ENCODE data around the gene MTUS2.

Gene MTUS2

GRCh38 chr13:29065142-29065541, 245.0 kb downstream of the MTUS2 start:
- H3K4me3 ChIP-seq (ENCODE audit: low read depth, low read length) = no peak overlapping the region
- DNase-seq (ENCODE audit: low read depth) = no peak
- TF ChIP-seq, protein P1, sequence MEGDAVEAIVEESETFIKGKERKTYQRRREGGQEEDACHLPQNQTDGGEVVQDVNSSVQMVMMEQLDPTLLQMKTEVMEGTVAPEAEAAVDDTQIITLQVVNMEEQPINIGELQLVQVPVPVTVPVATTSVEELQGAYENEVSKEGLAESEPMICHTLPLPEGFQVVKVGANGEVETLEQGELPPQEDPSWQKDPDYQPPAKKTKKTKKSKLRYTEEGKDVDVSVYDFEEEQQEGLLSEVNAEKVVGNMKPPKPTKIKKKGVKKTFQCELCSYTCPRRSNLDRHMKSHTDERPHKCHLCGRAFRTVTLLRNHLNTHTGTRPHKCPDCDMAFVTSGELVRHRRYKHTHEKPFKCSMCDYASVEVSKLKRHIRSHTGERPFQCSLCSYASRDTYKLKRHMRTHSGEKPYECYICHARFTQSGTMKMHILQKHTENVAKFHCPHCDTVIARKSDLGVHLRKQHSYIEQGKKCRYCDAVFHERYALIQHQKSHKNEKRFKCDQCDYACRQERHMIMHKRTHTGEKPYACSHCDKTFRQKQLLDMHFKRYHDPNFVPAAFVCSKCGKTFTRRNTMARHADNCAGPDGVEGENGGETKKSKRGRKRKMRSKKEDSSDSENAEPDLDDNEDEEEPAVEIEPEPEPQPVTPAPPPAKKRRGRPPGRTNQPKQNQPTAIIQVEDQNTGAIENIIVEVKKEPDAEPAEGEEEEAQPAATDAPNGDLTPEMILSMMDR (conservative IDR thresholded peaks at IDR 0.05; ENCODE audit: low read depth, low read length) = no peak

DNA sequence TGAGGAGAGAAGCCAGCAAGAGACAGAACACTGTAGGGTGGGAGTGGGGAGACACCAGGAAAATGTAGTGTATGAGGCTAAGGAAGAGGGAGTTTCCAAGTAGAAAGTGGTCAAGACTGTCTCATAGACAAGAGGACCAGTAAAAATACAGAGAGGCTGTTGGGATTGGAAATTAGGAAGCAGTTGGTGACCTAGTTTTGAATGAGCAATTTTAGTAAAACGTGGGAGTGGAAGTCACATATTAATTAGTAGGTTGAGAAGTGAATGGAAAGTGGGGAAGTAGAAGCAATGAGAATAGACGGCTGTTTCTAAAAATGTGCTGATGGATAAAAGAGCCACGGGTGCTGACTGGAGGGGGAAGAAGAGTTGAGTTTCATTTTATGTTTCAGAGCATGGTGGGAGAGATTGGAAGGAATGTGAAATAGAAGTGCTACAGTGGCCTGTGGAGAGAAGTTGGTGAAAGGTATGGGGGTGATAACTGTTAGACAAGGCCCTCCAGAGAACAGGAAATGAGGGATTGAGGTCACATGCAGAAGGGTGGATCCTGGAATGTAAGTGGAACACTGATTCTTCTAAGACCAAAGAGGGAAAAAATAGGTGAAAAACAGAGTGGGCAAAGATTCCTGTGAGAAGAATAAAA, 247.3 kb downstream of the MTUS2 start:
- no peak for DNase-seq (ENCODE audit: low read depth)
- TF ChIP-seq, protein P1 (conservative IDR thresholded peaks at IDR 0.05; ENCODE audit: low read depth, low read length) = no peak
- no peak overlapping the region for H3K4me3 ChIP-seq (ENCODE audit: low read depth, low read length)

DNA sequence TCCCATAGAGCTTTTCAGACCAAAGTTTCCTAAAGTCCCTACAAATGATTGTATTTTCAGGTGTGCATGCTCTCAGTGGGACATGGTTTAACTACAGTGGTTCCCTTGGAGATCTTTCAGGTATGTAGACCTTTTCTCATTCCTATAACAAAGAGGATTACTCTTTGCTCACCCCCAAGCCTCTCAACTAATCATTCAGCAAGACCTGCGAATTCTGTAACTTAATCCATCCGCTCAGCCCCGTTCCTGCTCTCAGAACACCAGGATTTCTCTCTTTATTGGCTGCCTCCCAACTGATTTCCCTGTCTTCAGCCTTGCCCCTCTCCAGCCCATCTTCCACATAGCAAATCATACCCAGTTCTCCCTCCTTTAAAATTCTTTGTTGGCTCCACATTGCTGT, 253.6 kb downstream of the MTUS2 start:
- DNase-seq (ENCODE audit: low read depth) = no peak
- TF ChIP-seq, protein P1 (conservative IDR thresholded peaks at IDR 0.05; ENCODE audit: low read depth, low read length) = no peak
- H3K4me3 ChIP-seq (ENCODE audit: low read depth, low read length) = no peak overlapping the region

DNA sequence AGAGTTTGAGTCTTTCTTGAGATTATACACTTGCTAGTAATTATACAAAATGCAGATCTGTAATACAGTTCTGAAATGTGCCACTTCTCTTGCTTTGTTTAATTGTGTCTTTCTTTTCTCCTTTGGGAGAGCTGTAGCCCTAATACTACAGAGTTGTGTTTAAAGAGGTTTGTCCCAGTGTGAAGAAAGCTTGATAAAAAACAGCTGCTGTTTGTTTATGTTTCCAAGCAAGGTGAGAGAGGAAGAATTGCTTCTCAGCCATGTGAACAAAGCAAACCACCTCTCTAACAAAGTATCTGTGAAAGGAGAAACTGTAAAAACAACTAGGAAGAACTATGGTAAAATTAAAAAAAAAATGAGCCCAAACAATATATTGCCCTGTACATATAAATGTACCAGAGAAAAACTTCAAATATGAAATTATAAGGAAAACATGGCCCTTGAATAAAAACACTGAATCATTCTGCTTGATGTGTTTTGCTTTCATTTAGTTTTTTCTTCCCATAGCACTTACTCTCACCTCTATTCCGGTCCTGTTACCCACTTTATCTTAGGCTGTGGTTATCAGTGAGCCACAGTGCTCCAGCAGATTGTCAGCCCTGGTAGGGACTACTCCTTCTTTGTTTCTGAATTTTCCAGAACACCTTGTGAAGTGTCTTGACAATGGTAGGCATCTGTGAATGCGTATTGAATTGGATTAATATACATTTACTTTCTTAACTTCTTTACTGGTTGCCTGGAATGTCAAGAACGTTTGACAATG, 257.1 kb downstream of the MTUS2 start:
- H3K4me3 ChIP-seq (ENCODE audit: low read depth, low read length) = no peak overlapping the region
- TF ChIP-seq, protein P1 (conservative IDR thresholded peaks at IDR 0.05; ENCODE audit: low read depth, low read length) = no peak
- no peak for DNase-seq (ENCODE audit: low read depth)

GRCh38 chr13:29081036-29081435, 260.9 kb downstream of the MTUS2 start:
- peak; percentile 31 for DNase-seq (ENCODE audit: low read depth)
- no peak overlapping the region for H3K4me3 ChIP-seq (ENCODE audit: low read depth, low read length)
- TF ChIP-seq, protein P1 (conservative IDR thresholded peaks at IDR 0.05; ENCODE audit: low read depth, low read length) = peak; percentile 28

- TF ChIP-seq, protein P1 (conservative IDR thresholded peaks at IDR 0.05; ENCODE audit: low read depth, low read length) = no peak
- no peak overlapping the region for H3K4me3 ChIP-seq (ENCODE audit: low read depth, low read length)
- DNase-seq (ENCODE audit: low read depth) = no peak
Observed at GRCh38 chr13:29081697-29082440, 261.7 kb downstream of the MTUS2 start.
